ENCODE measurements around the gene GSTM4.
"Not testable (repeated sequence)": the region's sequence is repeated elsewhere in the genome, so short reads cannot be mapped to it uniquely, and the experiment has no call there.

The GSTM4 gene

DNA sequence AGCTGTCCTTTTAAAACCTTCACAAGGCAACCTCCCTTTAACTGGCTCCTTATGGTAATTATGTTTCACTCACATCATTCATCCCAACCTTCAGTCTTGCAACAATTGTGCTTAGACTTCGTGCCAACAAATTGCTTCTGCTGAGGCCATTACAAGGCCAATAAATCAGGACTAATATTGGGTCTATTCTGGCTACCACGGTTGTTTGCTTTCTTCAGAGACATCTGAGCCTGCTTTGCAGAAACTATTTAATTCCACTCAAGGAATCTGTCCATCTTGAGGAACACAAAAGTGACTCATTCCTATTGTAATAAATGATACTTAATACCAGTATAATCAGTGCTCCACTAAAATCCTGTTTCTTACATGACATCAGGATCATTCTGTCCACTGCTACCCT is 2.6 kb upstream of the GSTM4 start:
- DNase-seq (ENCODE audit: extremely low read depth, low read depth) = no peak

GRCh38 chr1:109654519-109654918 is 1.4 kb upstream of the GSTM4 start:
- DNase-seq (ENCODE audit: extremely low read depth, low read depth) = no peak
- TF ChIP-seq, protein P1, sequence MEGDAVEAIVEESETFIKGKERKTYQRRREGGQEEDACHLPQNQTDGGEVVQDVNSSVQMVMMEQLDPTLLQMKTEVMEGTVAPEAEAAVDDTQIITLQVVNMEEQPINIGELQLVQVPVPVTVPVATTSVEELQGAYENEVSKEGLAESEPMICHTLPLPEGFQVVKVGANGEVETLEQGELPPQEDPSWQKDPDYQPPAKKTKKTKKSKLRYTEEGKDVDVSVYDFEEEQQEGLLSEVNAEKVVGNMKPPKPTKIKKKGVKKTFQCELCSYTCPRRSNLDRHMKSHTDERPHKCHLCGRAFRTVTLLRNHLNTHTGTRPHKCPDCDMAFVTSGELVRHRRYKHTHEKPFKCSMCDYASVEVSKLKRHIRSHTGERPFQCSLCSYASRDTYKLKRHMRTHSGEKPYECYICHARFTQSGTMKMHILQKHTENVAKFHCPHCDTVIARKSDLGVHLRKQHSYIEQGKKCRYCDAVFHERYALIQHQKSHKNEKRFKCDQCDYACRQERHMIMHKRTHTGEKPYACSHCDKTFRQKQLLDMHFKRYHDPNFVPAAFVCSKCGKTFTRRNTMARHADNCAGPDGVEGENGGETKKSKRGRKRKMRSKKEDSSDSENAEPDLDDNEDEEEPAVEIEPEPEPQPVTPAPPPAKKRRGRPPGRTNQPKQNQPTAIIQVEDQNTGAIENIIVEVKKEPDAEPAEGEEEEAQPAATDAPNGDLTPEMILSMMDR (IDR thresholded peaks at IDR 0.05; ENCODE audit: low read depth, low read length) = no peak

More for the DNA sequence above, 2.6 kb upstream of the GSTM4 start:
- TF ChIP-seq, protein P1 (IDR thresholded peaks at IDR 0.05; ENCODE audit: low read depth, low read length) = no peak

GRCh38 chr1:109657395-109657794 is 1.5 kb downstream of the GSTM4 start:
- TF ChIP-seq, protein P1 (IDR thresholded peaks at IDR 0.05; ENCODE audit: low read depth, low read length) = no peak
- no peak for DNase-seq (ENCODE audit: extremely low read depth, low read depth)

DNA sequence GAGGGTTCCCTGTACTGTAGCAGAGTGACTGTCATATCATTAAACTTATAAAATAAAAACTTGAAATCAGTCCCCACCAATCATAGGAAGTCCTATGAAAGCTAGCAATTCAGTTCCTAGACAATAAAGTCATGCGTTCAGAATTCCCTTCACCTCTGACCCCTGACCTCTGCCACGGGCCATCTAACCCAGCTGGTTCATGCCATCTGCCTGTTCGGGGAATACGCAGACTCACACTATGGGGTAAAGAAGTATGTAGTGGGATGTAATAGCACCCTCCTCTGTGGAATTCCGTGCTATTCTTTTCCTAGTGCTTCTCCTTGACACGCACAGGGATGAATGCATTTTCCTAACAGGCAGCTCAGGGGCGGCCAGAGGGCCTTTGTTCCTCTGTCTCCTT is 2.1 kb downstream of the GSTM4 start:
- TF ChIP-seq, protein P1 (IDR thresholded peaks at IDR 0.05; ENCODE audit: low read depth, low read length) = no peak
- no peak for DNase-seq (ENCODE audit: extremely low read depth, low read depth)

DNA sequence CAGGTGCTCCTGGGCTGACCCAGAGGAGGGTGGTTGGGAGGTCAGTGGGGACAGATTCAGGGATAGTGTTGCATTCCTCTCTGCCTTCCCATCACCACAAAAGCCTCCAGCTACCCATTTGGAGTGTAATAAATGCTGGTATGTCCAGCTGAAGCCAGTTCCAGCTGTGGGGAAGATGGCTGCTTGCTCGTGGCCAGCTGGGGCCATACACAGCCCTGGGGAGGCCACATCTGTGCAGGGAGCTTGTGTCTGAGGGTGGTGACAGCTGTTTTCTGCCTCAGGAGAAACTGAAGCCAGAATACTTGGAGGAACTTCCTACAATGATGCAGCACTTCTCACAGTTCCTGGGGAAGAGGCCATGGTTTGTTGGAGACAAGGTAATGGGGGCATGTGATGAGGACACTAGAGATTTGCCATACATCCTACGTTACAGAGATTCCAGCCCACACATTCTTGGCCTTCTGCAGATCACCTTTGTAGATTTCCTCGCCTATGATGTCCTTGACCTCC is 2.7 kb downstream of the GSTM4 start:
- DNase-seq (ENCODE audit: extremely low read depth, low read depth) = no peak
- TF ChIP-seq, protein P1 (IDR thresholded peaks at IDR 0.05; ENCODE audit: low read depth, low read length) = no peak

- TF ChIP-seq, protein P1 (IDR thresholded peaks at IDR 0.05; ENCODE audit: low read depth, low read length) = no peak
- no peak for DNase-seq (ENCODE audit: extremely low read depth, low read depth)
Observed at GRCh38 chr1:109659145-109659544, 3.2 kb downstream of the GSTM4 start.

- TF ChIP-seq, protein P1 (IDR thresholded peaks at IDR 0.05; ENCODE audit: low read depth, low read length) = no peak
- no peak for DNase-seq (ENCODE audit: extremely low read depth, low read depth)
Observed at GRCh38 chr1:109659997-109660690, 4.2 kb downstream of the GSTM4 start.

DNA sequence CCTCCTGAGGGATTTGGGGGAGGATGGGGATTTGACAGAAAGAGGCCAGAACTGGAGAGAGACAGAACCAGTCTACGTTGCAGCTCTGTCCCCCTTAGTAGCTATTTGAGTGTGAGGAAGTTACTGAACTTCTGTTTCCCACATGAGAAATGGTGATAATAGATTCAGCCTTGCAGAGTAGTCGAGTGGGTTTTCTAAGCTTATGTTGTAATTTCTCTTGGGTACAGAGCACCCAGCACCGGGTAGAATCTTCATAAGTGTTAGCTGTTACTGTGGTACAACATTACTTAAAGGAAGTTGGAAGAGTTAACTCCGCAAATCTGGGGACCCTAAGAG is 4.8 kb downstream of the GSTM4 start:
- not testable (repeated sequence) for DNase-seq (ENCODE audit: extremely low read depth, low read depth)
